Measurements from ENCODE around the gene ZNF683.
"Not testable (repeated sequence)": the region's sequence is repeated elsewhere in the genome, so short reads cannot be mapped to it uniquely, and the experiment has no call there.

The ZNF683 gene

DNA sequence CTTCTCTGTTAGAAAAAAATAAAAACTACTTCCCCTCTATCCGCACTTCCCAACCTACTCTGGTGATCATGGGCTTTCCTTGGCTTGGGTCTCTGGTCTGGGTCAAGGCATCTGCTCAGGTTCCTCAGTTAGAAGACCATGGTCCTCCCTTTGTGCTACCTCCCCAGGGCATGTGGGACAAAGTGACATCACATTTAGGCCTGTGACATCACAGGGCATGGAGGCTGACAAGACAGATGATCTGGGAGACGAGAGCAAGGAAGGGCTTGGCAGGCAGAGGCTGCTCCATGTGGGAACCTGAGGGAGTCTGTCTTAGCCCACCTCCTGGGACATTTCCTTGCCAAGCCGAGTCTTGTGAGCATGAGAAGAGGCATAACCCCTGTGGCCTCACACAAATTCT is at the start of gene ZNF683:
Gene ZNF683 (minus strand): TSS at position 140 of the 400 bp plus-strand sequence. CDS start 4,179 bp downstream, outside the sequence.
- DNase-seq, result not testable (repeated sequence)

DNA sequence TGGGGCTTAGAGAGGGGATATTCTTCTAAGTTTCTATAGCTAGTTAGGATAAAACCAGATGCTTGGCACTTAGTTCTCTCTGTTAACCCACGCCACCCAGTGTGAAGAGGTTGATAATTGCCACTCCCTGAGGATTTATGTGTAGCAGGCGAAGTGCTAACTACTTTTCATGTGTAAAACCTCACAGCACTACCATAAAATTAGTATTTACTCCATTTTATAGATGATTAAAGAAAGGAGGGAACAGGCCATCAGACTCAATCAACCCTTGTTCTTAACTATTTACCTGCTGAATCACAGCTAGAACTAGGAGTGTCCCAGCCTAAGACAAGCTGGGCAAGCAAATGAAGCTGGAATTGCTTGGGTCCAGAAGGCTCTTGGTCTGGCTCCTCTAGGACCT is 46.9 kb upstream of the ZNF683 start:
- DNase-seq, result no peak

DNA sequence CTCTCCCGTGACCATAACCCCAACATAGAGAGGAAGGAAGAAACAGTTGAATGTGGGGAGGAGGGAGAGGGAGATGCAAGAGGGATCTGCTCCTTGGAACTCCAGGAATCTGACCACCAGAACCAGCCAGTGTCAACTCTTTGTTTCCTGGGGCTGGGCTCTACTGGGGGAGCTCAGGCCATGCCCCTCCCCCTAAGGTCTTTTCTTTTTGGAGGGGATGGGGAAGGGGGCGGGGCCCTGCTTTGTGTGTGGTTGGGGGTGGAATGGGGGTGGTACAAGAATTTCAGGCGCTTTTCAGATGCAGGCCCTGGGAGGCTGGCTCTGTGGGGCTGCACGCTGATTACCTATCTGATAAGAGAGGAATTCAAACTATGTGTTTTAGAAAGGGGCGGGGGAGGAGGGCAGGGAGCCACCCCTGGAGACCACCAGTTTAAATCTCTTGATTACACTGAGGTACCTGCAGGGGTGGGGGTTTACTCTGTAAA is 46.4 kb upstream of the ZNF683 start:
- no peak for DNase-seq

DNA sequence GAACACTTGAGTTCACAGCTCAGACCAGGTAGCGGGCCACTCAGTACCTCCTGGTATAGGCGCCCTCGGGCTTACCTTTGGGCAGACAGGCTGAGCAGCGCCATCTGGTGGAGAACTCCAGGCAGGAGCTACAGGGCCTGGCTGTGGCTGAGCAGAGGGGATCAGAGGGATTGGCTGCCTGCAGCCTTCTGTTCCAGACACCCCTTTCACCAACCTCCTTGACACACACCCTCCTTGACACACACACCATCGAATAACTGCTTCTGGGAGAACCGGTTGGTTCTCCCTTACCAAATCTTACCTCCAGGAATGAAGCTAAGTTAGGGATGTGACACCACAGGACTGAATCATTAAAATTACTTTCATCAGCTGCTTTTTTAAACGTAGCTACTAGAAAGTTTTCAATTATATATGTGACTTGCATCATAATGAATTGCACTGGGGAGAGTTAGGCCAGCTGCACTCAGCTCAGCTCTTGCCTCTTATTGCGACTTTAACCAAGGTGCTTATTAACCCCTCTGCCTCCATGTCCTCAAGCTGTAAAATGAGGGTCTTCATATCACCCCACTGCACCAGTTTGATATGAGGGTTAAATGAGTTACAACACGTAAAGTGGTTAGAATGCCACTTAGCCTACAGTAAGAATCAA is 44.7 kb upstream of the ZNF683 start:
- peak; percentile 52 for DNase-seq

GRCh38 chr1:26413031-26413430 is 40.5 kb upstream of the ZNF683 start:
- no peak for DNase-seq

DNA sequence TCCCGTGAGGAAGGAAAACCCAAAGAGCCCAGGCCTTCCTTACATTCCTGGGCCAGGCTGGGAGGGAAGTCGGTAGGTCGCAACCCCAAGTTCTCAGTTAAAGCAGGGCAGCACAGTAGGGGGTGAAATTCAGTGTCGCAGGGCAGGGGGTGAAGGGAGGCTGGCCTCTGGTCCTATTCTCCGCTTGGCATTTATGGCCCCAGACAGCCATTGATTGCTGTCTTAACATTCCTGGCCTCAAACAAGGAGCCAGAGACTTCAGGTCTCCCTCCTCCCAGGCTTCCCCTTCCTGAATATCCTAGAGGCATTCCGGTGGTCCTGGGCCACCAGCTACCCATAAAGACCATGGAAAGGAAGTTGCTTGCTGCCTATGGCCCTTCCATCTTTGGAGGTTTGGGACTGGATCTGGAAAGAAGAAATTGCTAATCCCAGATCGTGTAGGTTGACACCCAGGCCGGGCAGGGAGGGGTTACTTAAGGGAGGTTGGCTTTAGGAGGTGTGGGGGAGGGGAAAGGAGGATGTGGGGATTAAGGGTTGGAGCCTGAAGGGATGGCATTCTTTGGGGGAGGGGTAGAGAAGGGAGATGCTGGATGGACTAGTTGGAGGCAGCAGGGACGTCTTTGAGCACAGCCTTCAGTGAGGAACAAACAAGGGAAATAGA is 39.8 kb upstream of the ZNF683 start:
- no peak for DNase-seq

DNA sequence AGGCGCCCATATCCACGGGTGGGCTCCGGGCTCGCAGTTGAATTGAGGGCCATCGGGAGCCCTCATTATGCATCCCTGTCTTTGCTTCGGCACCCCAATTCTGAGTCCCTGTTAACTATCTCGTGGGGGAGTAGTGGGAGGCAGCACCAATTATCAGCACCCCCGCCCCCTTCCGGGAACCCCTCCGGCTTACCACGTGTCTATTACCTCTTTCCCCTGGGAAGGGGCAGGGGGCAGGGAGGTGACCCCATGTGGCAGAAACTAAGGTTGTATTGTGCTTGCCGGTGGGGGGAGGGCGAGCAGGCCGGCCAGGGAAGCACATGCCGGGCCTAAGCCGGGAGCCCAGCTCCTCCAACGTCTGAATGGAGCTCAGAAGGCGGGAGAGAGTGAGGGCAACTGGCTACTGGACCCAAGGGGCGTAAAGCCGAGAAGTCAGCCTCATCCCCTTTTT is 39.1 kb upstream of the ZNF683 start:
- no peak for DNase-seq

GRCh38 chr1:26410706-26411623 is 38.4 kb upstream of the ZNF683 start, which contains the start of gene LIN28A:
Gene LIN28A (plus strand): TSS chr1:26410817. CDS start chr1:26410892, 75 bp downstream.
- no peak for DNase-seq

GRCh38 chr1:26409191-26409807 is 36.7 kb upstream of the ZNF683 start:
- no peak for DNase-seq

DNA sequence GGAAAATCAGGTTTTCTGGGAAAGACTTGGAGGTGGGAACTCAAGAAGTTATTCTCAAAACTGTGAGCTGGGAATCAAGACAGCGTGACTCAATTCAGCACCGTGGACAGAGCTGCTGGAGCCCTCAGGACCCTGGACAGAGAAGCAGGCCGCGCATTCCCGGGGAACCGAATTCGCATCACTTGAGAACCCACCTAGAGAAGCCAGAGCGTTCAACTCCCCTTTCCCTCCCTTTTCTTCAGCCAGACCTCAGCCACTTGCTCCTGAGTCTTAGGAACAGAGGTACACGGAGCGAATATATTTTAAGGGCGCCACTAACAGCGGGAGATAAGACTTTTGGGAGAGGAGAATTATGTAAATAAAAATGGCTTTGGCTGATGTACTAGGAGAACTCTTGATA is 36.1 kb upstream of the ZNF683 start:
- DNase-seq, result no peak

GRCh38 chr1:26405281-26405915 is 32.8 kb upstream of the ZNF683 start:
- DNase-seq, result no peak

GRCh38 chr1:26404641-26405040 is 32.1 kb upstream of the ZNF683 start:
- DNase-seq, result no peak

- no peak for DNase-seq
Observed at GRCh38 chr1:26403656-26404055, 31.1 kb upstream of the ZNF683 start.

- no peak for DNase-seq
Observed at GRCh38 chr1:26401891-26402290, 29.3 kb upstream of the ZNF683 start.

DNA sequence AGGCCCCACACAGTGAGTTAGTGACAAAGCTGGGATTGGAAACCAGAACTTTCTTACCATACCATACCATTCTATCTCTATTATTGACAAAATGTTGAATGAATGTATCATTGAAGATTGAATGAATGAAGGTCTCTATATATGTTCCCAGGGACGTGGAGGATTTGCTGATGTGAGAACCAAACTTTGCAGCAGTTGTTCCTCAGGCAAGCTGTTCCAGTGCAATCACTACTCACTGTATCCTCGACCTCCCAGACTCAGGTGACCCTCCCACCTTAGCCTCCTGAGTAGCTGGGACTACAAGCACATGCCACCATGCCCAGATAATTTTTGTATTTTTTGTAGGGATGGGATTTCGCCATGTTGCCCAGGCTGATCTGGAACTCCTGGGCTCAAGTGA is 26.5 kb upstream of the ZNF683 start:
- no peak for DNase-seq

GRCh38 chr1:26395754-26396153 is 23.2 kb upstream of the ZNF683 start:
- DNase-seq, result no peak

DNA sequence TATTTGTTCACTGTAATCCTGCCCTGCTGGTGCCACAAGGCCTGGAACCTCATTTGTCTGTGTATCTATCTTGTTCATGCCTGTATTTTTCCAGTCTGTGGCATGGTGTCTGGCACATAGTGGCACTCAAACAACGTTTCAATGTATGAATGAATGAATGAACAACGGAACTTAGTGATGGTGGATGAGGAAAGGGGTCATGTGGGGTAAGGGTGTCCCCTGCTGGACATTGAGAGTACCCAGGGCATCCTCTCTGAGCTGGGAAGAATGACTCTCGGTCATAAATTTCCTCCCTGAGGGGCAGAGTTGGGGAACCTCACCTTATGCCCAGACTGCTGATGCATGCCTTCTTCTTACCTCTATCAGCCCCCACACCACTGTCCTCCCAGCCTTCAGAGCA is 18.9 kb upstream of the ZNF683 start:
- no peak for DNase-seq

GRCh38 chr1:26389604-26390247 is 17.2 kb upstream of the ZNF683 start:
- no peak for DNase-seq

GRCh38 chr1:26388791-26389445 is 16.4 kb upstream of the ZNF683 start:
- no peak for DNase-seq

DNA sequence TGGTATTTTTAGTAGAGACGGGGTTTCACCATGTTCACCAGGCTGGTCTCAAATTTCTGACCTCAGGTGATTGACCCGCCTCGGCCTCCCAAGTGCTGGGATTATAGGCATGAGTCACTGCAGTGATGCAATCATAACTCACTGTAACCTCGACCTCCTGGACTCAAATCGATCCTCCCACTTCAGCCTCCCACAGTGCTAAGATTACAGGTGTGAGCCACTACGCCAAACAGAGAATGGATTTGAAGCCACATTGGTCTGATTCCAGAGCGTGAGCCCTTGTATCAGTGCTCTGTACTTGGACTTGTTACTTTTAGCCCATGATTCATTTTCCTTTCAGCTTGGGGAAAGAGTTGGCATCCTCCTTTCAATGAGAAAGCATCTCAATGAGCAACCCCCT is 14.9 kb upstream of the ZNF683 start:
- DNase-seq, result no peak

DNA sequence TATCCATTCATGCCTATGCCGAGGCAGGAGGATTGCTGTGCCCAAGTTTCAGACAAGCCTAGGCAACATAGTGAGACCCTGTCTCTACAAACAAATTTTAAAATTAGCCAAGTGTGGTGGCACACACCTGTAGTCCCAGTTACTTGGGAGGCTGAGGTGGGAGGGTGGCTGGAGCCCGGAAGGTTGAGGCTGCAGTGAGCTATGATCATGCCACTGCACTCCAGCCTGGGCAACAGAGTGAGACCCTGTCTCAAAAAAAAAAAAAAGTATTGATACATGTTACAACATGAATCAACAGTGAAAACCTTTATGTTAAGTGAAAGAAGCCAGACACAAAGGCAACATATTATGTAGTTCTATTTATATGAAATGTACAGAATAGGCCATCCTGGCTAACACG is 12.5 kb upstream of the ZNF683 start:
- not testable (repeated sequence) for DNase-seq
